Measurements from ENCODE around the gene MATN1.
"Not testable (repeated sequence)": the region's sequence is repeated elsewhere in the genome, so short reads cannot be mapped to it uniquely, and the experiment has no call there.

MATN1 gene

DNA sequence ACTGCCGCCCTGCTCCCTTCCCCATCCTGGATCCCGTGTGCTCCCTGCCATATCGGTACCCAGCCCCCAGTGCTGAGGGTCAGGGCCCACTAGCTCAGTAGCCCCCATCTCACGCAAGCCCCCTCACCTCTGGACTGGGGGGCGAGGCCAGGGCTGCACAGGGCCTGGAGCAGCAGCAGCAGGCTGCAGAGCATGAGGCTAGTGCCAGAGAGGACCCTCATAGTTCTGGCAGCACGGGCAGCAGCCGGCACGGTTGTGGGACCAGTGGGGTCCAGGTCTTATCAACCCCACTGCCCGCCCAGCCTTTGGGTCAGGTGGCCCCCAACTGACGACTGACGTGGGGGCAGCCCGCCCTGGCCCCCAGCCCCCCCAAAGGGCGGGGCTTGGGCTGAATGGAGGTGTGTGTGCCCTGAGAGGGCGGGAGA is at the start of gene MATN1:
Gene MATN1, minus strand, starts transcription at position 255 of the 425 bp plus-strand sequence. Its CDS starts 34 bp downstream, at position 221.
- no peak for FAIRE-seq

DNA sequence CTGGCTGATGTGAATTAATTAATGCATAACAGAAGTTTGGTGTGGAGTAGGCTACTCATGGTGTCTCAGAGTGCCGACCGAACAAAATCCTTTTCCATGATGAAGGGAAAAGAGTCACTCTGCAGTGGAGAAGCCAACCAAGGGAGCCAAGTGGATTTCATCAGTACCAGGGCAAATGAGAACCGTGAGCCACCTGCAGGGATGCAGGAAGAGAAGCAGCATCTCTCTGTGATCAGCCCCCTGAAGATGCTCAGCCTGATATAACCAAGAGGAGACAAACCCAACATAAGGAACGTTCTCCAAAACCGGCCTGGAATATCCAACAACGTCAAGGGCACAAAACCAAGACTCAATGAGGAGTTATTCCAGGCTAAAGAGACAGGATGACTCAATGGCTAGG is 47.6 kb upstream of the MATN1 start:
- FAIRE-seq: no peak

- FAIRE-seq: no peak
Observed at GRCh38 chr1:30770150-30770549, 46.8 kb upstream of the MATN1 start.

DNA sequence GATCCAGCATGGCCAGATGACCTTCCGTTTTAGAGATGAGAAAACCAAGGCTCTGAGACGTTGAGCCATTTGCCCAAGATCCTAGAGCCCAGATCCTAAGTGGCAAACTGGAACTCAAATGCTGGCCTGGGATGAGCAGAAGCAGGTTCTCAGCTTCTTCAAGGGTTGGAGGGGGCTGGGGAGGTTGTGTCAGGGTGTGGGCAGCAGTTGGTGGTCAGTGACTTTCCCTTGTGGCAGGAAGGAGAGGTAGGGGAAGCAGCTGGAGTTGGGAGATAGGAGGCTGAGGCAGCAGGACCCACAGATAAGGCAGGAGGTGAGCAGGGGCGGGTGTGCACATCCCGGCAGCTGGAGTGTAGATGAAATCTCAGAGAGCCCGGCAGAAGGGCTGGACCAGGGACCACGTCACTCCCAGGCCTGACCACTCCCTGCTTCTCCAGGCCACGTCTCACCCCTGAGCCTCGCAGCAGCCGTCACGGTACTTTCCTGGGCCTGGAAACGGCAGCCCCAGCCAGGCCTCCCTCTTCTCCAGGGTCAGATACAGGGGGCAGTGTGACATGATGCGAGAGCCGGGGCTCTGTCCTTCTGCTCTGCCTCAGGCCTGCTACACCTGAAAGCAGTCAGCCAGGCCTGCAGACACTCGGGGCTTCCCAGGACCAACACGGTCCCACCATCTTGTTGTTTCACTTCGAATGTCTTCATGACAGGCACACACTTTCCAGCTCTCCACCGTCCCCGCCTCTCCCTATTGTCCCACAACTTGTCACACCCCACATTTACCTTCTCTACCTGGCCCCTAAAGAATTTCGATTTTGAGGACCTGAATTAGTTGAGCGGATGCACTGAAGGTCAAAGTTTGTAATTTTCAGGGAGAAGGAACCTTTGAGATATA is 45.7 kb upstream of the MATN1 start:
- no peak for FAIRE-seq

DNA sequence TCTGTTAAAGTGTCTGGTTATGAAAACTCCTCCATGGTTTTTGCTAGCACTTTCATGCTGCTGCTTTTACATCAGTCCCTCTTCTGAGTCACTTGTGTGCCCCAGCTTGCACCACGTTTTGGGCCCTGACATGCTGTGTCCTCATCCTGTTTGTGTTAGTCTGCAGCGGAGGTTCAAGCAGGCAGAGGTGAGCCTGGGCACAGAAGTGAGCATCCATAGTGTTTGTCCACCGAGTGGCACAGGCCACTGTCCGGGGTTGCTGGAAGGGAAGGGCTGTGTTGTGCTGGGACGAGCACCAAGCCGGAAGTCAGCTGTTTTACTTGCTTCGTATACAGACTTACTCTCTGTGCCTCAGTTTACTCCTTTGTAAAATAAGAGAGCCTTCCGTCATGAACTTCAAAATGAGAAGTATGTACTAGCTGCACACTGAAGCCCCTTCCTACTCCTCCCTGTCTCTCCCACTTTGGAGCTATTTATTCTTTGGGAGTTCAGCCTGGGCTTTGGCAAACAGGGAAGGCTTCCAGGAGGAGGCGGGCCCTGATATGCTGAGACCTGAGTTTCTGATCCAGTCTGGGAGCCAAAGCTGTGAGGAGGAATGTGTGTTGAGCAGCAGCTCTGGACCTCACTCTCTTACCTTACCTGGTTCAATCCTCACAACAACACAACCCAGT is 44.9 kb upstream of the MATN1 start:
- no peak for FAIRE-seq

GRCh38 chr1:30766948-30767347 is 43.6 kb upstream of the MATN1 start:
- not testable (repeated sequence) for FAIRE-seq

DNA sequence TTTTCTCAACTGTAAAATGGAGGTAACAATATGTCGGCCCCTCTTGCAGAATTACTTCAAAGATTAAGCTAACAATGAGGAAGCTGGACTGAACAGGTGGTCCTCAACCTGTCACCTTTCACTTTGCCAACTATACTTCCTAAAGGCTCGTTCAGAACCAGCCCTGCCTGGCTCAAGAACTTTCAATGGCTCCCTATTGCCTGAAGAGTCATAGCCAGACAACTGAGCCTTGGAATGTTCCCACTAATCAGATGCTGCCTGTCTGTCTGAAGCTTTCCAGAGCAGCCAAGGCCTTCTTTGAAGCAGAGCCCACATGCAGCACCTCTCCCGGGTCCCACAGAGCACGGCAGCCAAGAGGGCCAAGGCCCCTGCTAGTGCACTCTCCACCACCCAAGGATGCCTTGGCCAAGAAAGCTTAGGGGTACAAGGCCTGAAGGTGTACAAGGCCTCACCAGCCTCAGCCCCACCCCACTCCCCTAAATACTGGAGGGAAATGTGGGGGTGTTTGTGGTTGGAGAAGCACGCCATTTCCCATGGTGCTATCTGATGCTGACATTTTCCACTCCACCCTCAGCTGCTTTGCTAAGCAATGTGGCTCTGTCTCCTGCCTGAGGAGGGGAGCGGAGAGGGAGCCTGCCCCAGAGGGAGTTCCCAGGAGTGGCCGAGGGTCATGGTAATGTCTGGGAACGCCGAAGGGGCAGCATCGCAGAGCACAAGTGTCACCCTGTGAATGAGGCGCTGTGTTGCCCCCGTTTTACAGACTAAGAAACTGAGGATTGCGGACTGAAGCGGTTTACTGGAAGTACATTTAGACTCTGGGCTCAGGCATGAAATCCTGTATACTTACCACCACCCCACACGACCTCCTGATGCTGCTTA is 42.4 kb upstream of the MATN1 start:
- FAIRE-seq: no peak

DNA sequence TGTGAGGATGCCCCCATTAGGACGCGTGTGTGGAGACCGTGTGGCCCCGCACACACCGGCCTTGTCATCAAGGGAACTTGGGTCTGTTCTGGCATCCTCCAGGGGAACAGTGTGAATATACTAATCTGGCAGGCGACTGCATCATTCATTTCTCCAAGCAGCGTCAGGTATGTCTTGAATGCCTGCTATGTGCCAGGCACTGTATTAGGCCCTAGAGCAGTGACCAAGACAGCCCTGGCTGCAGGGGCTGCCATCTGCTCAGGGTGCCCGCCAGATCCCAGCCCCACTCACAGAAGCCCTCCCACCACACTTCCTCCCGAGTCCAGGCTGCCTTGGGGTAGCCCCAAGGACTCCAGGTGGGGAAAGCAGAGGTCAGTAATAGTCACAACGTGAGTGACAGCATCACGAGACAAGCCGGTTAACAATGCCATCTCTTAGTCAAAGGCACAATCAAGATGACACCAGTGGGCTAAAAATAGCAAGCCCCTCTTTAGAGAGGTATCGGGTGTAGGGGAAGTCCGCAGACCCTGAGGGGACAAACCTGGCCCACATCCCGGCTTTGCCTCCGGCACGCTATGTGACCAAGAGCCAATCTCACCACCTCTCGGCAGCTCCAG is 41.7 kb upstream of the MATN1 start:
- FAIRE-seq: no peak

GRCh38 chr1:30764396-30764795 is 41.0 kb upstream of the MATN1 start:
- no peak for FAIRE-seq

DNA sequence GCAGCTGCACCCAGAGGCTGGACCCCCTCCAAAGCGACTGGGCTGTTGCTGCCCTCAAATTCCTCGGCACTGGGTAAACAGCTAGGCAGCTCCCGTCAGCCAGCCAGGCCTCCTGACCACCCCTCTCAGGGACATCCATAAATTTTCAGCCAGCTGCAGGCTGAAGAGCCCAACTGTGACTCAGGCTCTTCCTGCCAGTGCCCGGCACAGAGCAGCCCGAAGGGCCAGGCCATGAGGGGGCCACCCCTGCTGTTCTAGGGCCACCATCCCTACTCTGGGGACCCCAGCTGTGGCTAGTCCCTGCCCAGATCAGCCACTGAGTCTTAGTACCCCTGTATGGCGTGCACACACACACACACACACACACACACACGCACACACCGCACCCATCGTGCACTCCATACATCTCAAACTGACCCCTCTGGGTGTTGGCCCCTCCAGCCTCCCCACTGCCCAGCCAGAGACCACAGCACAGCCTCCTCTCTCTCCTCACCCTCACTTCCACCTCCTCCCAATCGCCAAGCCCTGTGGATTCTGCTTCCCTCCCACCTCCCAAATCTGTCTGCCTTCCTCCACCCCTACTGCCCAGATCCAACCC is 40.4 kb upstream of the MATN1 start:
- no peak for FAIRE-seq

- FAIRE-seq: no peak
Observed at GRCh38 chr1:30762930-30763650, 39.7 kb upstream of the MATN1 start.

DNA sequence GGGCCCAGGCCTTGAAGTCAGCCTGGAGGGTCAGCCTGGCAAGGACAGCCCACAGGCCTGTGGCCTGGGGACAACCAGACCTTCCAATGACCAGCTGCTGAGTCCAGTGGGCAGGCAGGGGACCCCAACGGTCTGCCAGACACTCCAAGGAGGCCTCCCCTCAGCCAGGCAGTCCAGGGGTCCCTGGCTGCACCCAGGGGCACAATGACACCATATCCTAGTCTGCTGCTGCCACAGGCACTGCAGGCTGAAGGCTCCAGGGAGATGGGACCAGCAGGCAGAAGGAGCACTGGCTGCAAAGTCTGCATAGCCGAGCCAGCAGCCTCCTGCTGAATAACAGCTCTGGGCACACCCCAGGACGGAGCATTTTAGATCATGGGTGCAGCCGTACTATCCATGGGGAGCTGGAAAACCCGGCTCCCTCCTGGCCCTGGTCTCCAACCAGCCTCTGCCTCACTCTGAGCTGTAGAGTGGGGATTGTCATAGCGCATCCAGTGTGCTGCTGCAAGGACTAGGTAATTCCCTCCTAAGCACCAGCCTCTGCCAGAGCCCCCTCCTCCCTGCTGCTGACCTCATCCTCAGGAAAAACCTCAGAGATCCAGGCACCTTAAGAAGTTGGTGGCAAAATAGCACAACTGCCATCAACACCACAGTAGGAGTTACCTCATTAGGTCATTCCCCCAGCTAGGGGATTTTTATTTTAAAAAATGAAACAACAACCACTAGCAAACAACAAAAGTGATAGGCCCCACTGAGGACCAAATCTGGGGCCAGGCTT is 39.0 kb upstream of the MATN1 start:
- no peak for FAIRE-seq

DNA sequence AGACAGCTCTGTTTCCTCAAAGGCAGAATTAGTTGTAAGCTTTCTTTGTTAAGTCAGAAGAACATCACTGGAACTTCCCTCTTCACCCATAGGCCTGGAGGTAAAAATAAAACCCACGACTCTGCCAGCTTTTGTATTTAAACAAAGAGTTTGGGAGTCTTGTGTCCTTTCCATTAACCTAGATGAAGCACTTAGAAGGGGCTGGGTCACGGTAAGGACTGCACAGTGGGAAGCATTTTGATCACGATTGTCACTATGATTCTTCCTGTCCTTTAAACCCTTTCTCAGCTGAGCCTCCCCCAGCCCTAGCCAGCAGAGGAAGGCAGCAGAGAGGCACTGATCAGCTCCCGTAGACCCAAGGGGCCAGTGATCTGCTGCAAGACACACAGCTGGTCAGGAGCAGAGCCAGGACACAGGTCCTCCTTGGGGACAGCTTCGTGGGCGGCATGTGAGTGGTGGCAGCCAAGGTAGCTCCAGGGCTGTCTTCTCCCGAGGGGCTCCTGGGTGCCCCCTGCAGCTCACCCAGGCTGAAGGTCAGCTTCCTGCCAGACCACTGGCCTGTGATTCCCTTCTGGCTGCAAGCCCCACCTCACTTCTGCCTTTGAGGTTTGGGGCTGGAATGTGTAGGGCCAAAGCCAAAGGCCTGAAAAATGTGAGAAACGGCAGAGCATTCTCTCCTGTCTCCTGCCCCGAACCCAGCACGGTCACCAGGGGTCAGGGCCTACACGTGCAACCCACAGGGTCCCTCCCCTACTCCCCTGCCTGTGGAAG is 38.2 kb upstream of the MATN1 start:
- FAIRE-seq: no peak

GRCh38 chr1:30760596-30761324 is 37.4 kb upstream of the MATN1 start:
- no peak for FAIRE-seq

GRCh38 chr1:30759718-30760281 is 36.4 kb upstream of the MATN1 start:
- no peak for FAIRE-seq

- FAIRE-seq: no peak
Observed at GRCh38 chr1:30758785-30759380, 35.5 kb upstream of the MATN1 start.

- FAIRE-seq: no peak
Observed at GRCh38 chr1:30758121-30758688, 34.8 kb upstream of the MATN1 start.
